Tongue (tissue), 2 donors: Measurements from ENCODE around the gene PNMA8C. TPM values are rescaled to one million over a fixed set of nuclear protein-coding genes. Genes with fewer than 3 reads are reported as not detected.
A peak's percentile ranks its signal among the peaks of the same experiment; 100 is the strongest.

Experiments used
- DNase-seq: peaks from one replicate; pipeline ENCODE4 v3.0.0-alpha.2; 2015
- total RNA-seq: library from RNA; depleted of rRNA; stranded (reverse); fragments of >200 nt; gene quantifications from one replicate; pipeline ENCODE4 v1.2.3, GENCODE V29; 2014

Gene PNMA8C
- 0.41 TPM for total RNA-seq

- DNase-seq: peak; percentile 80
Observed at GRCh38 chr19:46428239-46429135, at the start of gene PNMA8C. PNMA8C (minus strand) TSS chr19:46428936; CDS start chr19:46428359, 577 bp downstream.

GRCh38 chr19:46475986-46476385, 47.2 kb upstream of the PNMA8C start:
- no peak for DNase-seq

DNA sequence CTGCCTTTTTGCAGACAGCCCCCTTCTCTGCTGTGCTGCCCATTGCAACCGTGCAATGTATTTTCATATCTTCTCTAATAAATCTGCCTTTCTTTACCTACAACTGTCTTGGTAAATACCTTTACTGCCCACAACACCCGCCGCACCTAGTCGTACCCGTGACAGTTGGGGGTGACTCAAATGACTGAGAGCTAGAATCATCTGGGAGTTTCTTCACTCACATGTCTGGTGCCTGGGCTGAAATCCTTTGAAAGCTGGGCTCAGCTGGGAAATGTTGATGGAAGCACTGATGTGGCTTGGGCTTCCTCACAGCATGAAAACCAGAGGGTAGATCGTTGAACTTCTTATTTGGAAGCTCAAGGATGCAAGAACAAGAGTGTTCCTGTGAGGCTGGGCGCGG, 45.5 kb upstream of the PNMA8C start:
- DNase-seq: no peak

DNA sequence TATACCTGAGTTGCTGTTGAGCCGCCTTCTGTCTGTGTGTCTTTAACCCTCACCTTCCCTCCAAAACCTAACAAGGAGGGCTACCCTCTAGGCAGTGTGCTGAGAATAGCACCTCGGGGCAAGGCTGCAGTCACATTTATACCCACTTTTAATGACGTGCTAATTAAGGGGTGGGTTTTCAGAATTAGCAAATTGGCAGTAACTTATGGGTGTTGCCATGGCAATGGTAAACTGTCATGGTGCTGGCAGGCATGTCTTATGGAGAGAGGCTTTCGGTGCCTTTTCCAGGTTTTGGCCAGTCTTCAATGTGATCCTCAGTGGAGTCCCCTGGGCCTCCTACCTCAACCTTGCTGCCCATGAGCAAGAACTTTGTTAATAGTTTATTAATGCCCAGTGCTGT, 43.9 kb upstream of the PNMA8C start:
- DNase-seq: no peak

DNA sequence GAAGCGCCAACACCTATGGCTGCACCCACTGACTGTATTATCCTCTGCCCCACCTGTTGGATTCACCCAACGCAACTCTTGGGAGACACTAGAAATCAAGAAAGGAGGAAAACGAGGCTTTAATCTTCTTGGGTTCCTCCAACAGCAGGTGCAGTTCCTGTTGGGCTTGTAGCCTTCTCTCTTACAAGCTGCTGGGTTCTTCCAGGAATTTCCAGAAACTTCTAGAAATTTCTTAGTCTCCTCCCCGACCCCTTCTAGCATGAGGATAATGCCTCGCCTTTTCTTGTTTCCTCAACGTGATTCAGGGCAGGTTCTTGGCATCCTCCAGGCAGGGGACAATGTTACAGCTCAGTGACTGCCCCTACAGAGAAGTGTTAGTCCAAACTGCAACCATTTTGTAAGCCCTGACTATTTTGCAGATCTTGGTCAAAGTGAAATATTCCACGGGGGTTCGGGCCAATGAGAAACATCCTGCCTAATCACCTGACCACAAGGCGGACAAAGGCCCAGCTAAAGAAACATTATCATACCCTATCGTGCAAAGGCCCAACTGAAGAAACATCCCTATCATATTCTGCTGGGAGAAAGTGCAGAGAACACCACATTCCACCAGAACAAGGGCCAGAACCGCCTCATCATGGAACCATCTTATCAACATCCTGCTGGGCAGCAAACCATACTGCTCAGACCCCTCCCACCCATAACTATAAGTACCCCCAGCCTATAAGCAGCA, 43.2 kb upstream of the PNMA8C start:
- no peak for DNase-seq

DNA sequence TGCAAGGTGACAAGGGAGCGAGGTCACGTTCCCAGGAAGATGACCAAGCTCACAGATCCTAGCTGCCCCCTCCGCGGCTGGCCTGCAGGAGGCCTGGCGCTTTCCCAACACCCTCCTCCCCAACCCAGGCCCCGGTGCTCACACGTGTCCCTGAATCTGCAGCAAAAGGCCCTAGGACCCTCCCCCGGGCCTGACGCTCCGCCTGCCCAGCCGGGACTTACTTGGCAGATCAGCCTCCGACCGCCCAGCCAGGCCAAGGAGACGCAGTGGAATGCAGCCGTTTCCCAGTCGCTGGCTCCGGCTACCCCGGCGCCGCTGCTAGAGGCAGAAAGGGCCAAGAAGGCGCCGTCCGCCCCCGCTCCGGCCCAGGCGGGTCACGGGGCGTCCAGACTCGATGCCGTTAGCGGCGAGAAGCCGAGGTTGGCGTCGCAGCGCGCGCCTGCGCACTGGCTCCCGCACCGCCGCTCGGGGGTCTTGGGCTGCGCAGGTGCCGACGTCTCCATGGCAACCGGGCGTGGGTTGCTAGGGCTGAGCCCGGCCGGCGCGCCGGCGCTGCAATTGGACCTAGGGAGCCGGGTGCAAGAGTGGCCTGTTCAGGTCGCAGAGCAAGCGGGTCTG, 42.5 kb upstream of the PNMA8C start, which contains the start of gene PNMA8A:
PNMA8A (minus strand) TSS at position 448 of the 618 bp plus-strand sequence. CDS start 528 bp downstream, outside the sequence.
- DNase-seq: peak; percentile 96

DNA sequence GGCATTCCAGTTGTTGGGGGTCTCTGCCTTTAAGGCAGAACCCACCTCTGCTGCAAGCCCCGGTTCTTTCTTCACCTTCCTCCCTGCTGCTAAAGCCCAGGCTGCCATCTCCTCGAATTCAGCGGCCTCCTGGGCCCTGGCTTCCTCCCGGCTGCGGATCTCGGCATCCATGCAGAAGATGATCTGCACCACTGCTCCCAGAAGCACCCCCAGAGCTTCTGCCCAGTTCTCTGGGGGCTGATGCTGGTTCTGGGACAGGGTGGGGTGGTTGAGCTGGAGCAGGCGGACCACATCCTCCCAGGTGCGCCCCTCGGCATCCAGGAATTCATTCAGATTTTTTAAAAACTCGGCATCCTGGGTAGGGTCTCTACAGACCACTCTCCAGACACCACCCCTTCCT, 41.6 kb upstream of the PNMA8C start:
- DNase-seq: no peak

- no peak for DNase-seq
Observed at GRCh38 chr19:46469541-46470185, 40.9 kb upstream of the PNMA8C start.

DNA sequence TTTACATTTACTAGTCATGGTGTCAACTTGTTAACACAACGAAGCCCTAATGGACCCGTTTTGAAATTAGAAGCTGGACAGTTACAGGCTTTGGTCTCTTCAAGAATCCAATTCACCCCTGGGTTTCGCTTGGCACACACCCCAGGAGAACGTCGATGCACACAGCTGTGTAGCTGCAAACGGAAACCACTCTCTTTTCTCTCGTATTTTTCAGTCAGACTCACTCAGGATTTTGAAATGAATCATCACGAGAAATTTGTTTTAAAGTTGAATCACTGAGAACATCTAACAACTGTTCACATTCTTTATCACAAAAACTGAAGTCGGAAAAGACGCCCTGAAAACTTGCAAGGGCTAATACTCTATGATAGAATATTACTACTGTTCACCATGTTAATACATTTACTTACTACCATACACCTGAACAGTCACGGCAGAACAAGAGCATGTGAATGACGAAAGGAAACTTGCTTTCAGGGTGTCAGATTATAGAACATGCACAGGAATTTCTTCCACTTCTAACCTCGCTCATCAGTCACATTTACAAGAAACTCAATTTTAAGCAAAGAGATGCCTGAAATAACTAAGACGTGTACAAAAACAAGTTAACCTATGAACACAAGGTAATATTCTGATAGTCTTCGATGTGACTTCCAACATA, 37.9 kb upstream of the PNMA8C start:
- DNase-seq: peak; percentile 89

- DNase-seq: no peak
Observed at GRCh38 chr19:46463516-46463915, 34.8 kb upstream of the PNMA8C start.

- no peak for DNase-seq
Observed at GRCh38 chr19:46461537-46461936, 32.8 kb upstream of the PNMA8C start.

GRCh38 chr19:46460981-46461380, 32.2 kb upstream of the PNMA8C start:
- DNase-seq: no peak

DNA sequence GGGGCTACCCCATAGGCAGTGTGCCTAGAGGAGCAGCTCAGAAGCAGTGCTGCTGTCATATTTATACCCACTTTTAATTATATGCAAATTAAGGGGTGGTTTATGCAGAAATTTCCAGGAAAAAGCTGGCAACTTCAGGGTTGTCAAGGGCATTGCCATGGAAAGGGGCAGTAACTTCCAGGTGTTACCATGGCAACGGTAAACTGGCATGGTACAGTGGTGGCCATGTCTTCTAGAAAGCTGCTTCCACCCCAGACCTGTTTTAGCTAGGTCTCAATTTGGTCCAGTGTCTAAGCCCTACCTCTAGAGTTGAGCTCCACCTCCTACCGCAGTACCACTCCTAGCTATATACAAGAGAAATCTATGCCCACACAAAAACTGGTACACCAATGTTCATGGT, 31.3 kb upstream of the PNMA8C start:
- no peak for DNase-seq

GRCh38 chr19:46456930-46457329, 28.2 kb upstream of the PNMA8C start:
- DNase-seq: no peak

GRCh38 chr19:46454244-46454643, 25.5 kb upstream of the PNMA8C start:
- DNase-seq: no peak

- DNase-seq: peak; percentile 61
Observed at GRCh38 chr19:46453661-46454060, 24.9 kb upstream of the PNMA8C start.

DNA sequence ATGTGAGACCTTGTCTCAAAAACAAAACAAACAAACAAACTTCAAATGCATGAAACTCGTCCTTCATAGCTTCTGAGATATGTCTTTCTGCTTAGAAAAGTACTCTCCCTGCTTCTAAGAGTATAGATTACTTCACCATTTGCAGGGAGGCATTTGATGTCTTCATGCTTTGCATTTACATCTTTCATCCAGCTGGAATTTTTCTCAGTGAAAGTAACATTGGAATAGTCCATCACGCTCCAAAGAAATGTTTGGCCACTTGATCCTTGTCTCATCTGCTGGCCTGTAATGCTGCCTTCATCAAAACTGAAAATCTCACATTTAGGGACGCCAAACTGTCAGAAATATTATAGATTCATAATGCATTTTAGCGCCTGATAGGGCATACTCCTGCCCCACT, 23.4 kb upstream of the PNMA8C start:
- DNase-seq: peak; percentile 63

- peak; percentile 94 for DNase-seq
Observed at GRCh38 chr19:46451352-46451751, 22.6 kb upstream of the PNMA8C start.

- DNase-seq: no peak
Observed at GRCh38 chr19:46450737-46451136, 22.0 kb upstream of the PNMA8C start.

GRCh38 chr19:46449228-46449627, 20.5 kb upstream of the PNMA8C start:
- no peak for DNase-seq

GRCh38 chr19:46448601-46449000, 19.9 kb upstream of the PNMA8C start:
- no peak for DNase-seq

DNA sequence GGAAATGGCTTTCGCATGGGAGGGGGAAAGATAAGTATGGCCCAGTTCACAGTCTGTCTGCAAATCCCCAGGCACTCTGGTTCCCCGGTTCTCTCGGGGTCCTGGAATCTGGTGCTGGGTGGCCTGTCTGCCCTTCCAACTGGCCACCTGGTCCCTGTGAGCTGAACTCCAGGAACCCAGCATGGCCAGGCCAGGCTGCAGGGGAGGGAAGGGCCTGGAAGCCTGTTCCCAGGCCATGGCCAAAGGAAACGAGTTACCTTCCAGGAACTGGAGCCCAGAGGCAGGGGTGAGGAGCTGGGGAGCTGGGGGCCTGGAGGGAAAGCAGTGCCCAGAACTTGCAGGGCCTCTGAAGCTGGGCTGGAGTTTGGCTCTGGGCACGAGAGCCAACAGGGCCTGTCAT, 19.1 kb upstream of the PNMA8C start:
- no peak for DNase-seq
